C4-2B (cell line): ENCODE measurements around the gene ZNF429.

Source experiments
- H3K27ac ChIP-seq: fragments of 450-650 bp; 2 replicates; pipeline ENCODE4 v1.5.1; 2017
- ZFX ChIP-seq: fragments of 450-650 bp; IDR thresholded peaks from 2 replicates; pipeline ENCODE4 v1.6.1; 2017
- TF ChIP-seq, protein P1 (sequence below): fragments of 450-650 bp; conservative IDR thresholded peaks from 2 replicates; pipeline ENCODE4 v1.5.1; 2017; ENCODE audit warnings: mild to moderate bottlenecking

Gene ZNF429

DNA sequence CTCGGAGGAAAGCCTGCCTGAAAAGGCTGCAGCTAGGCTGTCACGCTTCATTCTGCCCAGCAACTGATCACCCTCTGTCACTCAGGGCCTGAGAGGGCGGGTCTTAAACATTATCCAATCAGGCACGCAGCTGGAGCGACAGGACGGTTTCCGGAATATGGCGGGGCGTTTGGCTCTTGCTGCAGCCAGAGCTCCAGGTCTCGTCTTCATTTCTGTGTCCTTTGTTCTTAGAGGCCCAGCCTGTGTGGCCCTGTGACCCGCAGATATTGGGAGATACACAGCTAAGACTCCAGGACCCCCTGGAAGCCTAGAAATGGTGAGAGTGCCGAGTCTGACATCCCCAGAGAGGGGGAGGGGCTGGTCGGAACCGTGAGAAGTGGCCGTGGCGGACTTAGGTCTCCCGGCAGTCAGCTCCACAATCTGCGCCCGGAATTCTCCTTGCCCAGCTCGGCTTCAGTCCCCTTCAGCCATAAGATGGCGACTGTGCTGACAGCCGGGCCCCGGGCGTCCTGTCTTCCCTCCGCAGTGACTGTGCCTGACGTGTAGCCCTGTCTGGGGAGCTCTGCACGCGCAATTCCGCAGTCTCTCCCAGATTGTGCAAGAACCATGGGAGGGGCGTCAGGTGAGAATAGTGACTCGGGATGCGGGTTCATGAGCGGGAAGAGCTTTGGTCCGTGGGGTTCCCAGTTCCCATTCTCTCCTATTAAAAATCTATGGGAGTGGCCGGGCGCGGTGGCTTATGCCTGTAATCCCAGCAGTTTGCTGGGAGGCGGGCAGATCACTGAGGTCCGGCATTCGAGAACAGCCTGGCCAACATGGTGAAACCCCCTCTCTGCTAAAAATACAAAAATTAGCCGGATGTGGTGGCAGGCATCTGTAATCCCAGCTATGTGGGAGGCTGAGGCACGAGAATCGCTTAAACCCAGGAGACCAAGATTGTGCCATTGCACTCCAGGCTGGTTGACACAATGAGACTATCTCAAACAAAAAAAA, at the start of gene ZNF429:
Gene ZNF429 (plus strand): TSS at position 144 of the 993 bp plus-strand sequence. CDS start 170 bp downstream, at position 314.
- TF ChIP-seq ZFX, result no peak
- TF ChIP-seq, protein P1, sequence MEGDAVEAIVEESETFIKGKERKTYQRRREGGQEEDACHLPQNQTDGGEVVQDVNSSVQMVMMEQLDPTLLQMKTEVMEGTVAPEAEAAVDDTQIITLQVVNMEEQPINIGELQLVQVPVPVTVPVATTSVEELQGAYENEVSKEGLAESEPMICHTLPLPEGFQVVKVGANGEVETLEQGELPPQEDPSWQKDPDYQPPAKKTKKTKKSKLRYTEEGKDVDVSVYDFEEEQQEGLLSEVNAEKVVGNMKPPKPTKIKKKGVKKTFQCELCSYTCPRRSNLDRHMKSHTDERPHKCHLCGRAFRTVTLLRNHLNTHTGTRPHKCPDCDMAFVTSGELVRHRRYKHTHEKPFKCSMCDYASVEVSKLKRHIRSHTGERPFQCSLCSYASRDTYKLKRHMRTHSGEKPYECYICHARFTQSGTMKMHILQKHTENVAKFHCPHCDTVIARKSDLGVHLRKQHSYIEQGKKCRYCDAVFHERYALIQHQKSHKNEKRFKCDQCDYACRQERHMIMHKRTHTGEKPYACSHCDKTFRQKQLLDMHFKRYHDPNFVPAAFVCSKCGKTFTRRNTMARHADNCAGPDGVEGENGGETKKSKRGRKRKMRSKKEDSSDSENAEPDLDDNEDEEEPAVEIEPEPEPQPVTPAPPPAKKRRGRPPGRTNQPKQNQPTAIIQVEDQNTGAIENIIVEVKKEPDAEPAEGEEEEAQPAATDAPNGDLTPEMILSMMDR, result no peak
- H3K27ac ChIP-seq, result peak within 1 kb of the TSS; percentile 72

DNA sequence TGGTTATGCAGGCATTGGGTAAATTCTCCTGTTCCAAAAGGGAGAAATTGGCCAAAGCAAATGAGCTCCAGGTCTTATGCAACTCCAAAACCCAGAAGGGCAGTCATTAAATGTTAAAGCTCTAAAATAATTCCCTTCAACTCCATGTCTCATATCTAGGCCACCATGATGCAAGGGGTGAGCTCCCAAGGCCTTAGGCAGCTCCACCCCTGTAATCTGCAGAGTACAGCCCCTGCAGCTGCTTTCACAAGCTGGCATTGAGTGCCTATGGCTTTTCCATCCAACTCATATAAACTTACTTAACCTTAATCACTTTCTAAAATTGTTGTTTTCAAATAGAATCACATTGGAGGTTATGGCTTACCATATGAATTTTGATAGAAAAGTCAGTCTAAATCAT, 44.7 kb upstream of the ZNF429 start:
- no peak for TF ChIP-seq ZFX
- TF ChIP-seq, protein P1, result no peak
- no peak overlapping the region for H3K27ac ChIP-seq

DNA sequence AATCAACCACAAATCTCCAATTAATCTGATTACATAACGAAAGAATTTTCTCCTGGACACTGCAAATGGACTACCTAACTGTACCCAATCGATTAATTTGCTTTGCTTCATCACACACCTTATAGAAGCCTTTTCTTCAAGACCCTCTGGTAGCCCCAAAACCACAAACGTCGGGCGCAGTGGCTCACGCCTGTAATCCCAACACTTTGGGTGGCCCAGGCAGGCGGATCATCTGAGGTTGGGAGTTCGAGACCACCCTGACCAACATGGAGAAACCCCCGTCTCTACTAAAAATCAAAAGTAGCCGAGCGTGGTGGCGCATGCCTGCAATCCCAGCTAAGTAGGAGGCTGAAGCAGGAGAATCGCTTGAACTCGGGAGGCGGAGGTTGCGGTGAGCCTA, 42.9 kb upstream of the ZNF429 start:
- H3K27ac ChIP-seq, result no peak overlapping the region
- TF ChIP-seq, protein P1, result no peak
- TF ChIP-seq ZFX, result no peak

DNA sequence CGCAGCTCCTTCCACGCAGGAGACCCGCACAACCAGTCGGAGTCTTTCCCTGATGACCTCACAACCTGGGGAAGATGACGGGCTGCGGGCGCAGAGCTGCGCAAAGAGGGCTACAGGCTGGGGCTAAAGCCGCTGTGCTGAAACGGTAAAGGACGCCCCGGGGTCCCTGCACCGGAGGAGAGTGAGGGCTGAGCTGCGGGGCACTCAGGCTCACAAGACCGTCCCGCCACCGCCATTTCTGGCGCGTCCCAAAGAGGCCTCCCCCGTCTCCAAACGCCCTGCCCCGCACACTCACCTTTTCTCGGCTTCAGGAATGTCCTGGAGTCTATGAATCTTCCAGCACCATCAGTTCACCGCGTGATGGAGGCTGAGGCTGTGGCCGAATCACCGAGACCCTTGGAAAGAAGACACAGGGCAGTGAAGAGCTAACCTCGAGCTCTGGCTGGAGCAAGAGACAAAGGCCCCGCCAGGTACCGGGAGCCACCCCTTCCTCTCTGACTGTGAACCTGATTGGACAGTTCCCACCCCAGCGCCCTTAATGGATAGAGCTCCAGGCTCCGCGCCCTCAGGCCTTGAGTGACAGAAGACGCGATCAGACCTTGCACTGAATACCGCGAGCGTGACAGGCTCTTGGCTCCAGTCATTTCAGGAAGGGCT, 41.8 kb upstream of the ZNF429 start:
- TF ChIP-seq, protein P1, result no peak
- no peak for TF ChIP-seq ZFX
- H3K27ac ChIP-seq, result no peak overlapping the region

DNA sequence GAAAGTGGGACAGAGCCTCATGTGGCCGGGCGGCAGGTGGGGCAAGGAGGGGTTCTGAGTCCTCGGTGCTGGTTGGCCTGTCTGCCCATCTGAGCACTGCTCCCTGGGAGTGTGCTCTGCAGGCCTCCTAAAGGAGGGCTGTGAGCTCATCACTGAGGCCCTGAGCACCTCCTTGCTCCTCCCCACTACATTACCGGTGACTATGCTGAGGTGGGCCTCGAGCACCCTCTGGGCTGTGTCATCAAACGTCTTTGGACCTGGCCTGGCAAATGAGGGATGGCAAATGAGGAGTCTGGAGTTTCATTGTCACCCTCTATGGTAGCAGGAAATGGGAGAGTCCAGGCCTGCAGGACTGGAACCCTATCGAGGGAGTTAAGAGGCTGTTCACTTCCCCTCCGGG, 38.8 kb upstream of the ZNF429 start:
- TF ChIP-seq ZFX, result no peak
- TF ChIP-seq, protein P1, result no peak

DNA sequence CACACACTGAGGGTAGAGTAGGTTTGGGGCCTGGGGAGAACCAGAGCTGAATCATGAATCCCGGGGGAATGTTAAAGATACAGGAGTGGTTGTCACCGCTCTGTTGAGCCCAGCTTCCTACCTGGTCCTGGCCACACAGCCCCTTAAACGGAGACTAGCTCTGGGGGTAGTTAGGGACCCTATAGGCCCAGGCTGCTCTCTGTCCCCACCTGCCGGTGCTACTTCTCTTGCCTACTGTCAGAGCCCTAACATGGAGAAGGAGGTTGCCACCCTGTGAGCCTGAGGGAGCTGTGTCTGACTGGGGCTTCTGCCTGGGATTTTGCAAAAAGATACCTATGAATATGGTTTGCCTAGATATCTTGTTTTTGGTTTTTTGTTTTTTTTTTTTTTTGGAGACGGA, 36.6 kb upstream of the ZNF429 start:
- TF ChIP-seq, protein P1, result no peak; the same call in 1 of the 2 replicates
- TF ChIP-seq ZFX, result no peak
- no peak overlapping the region for H3K27ac ChIP-seq

More for the DNA sequence above, 38.8 kb upstream of the ZNF429 start:
- no peak overlapping the region for H3K27ac ChIP-seq

DNA sequence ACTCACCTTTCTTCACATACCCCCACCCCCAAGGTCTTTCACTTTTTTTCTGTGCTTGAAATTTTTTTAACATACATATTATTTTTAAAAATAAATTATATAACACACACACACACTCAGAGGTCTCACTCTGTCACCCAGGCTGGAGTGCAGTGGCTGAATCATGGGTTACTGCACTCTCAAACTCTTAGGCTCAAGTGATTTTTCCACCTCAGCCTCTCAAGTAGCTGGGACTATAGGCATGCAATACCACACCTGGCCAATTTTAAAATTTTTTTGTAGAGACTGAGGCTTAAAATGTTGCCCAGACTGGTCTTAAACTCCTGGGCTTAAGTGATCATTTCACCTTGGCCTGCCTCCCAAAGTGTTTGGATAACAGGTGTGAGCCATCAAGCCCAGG, 32.9 kb upstream of the ZNF429 start:
- TF ChIP-seq, protein P1, result no peak
- TF ChIP-seq ZFX, result no peak
- H3K27ac ChIP-seq, result no peak overlapping the region
